ENCODE results near the gene SGPP2.

SGPP2 gene

GRCh38 chr2:222591661-222592060 lies 167.3 kb downstream of the SGPP2 start:
- DNase-seq, result no peak

GRCh38 chr2:222592176-222592575 lies 167.8 kb downstream of the SGPP2 start:
- DNase-seq, result no peak

GRCh38 chr2:222594679-222595078 lies 170.3 kb downstream of the SGPP2 start:
- DNase-seq, result no peak

- DNase-seq, result no peak
These were observed 171.2 kb downstream of the SGPP2 start for GRCh38 chr2:222595581-222595980.

GRCh38 chr2:222598611-222599010 lies 174.3 kb downstream of the SGPP2 start:
- DNase-seq, result no peak

GRCh38 chr2:222603501-222603900 lies 179.2 kb downstream of the SGPP2 start:
- DNase-seq, result no peak

GRCh38 chr2:222604749-222605515 lies 180.6 kb downstream of the SGPP2 start:
- DNase-seq, result no peak

- no peak for DNase-seq
These were observed 182.0 kb downstream of the SGPP2 start for GRCh38 chr2:222606306-222606705.

GRCh38 chr2:222608081-222608480 lies 183.7 kb downstream of the SGPP2 start:
- no peak for DNase-seq

- DNase-seq, result no peak
These were observed 185.0 kb downstream of the SGPP2 start for GRCh38 chr2:222609381-222609780.
